ENCODE results near the gene OR2A25. TPM values are rescaled to one million over a fixed set of nuclear protein-coding genes. Genes with fewer than 3 reads are reported as not detected.
"Not testable (repeated sequence)": the region's sequence is repeated elsewhere in the genome, so short reads cannot be mapped to it uniquely, and the experiment has no call there.

The OR2A25 gene
- total RNA-seq, 4 donors from 2014 or later, result not detected

- DNase-seq (ENCODE audit: extremely low spot score), result no peak
- no peak overlapping the region for H3K4me3 ChIP-seq
- H3K36me3 ChIP-seq, result no peaks in the 10 kb centered on the region
- H3K4me1 ChIP-seq, result no peaks in the 10 kb centered on the region
- H3K27ac ChIP-seq (replicated peaks in 1 of 4), result no peak overlapping the region
- no peak for TF ChIP-seq CTCF (IDR thresholded peaks at IDR 0.05)
- TF ChIP-seq EP300 (IDR thresholded peaks at IDR 0.05), result no peak
- no peak for TF ChIP-seq POLR2AphosphoS5 (IDR thresholded peaks at IDR 0.05)
- no peak for TF ChIP-seq POLR2A (IDR thresholded peaks at IDR 0.05; ENCODE audit: low read depth)
- WGBS, result 36% methylated on average over 2 of the region's 2 CpGs
- H3K9me3 ChIP-seq, result no peaks in the 10 kb centered on the region
- intact Hi-C loops (cut with DNase I), result no loop called here
- peaks cover 0 to 3% (median 0%) of the 10 kb centered on the region in 4 donors for H3K27me3 ChIP-seq
Measured at GRCh38 chr7:144049491-144049890, 20.1 kb upstream of the OR2A25 start.

DNA sequence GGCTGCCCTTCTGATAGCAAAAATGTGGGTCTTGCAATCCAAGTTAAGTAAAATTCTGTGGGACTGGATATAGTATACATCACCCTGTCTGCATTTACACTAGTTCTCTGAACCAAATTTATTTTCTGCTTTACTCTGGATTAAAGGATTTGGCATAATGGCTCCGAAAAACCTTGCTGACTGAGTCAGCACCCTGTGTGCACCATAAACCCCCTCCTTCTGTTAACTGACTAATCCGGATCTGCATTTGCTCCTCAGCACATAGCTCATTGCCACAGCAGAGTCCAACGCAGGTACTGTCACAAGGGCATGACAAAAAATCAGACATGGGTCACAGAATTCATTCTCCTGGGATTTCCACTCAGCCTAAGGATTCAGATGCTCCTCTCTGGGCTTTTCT is 19.5 kb upstream of the OR2A25 start:
- 83% methylated on average over 3 of the region's 3 CpGs for WGBS
- Histone ChIP-seq H3K27me3 (peaks cover 0 to 3% (median 0%) of the 10 kb centered on the region in 4 donors), H3K9me3 (no peaks in the 10 kb centered on the region), H3K36me3 (no peaks in the 10 kb centered on the region), H3K27ac (replicated peaks in 1 of 4) (no peak overlapping the region), H3K4me1 (no peaks in the 10 kb centered on the region), H3K4me3 (no peak overlapping the region)
- DNase-seq (ENCODE audit: extremely low spot score), result no peak
- intact Hi-C loops (cut with DNase I), result no loop called here
- TF ChIP-seq EP300 (IDR thresholded peaks at IDR 0.05), result no peak
- TF ChIP-seq CTCF (IDR thresholded peaks at IDR 0.05), result no peak
- no peak for TF ChIP-seq POLR2A (IDR thresholded peaks at IDR 0.05; ENCODE audit: low read depth)

DNA sequence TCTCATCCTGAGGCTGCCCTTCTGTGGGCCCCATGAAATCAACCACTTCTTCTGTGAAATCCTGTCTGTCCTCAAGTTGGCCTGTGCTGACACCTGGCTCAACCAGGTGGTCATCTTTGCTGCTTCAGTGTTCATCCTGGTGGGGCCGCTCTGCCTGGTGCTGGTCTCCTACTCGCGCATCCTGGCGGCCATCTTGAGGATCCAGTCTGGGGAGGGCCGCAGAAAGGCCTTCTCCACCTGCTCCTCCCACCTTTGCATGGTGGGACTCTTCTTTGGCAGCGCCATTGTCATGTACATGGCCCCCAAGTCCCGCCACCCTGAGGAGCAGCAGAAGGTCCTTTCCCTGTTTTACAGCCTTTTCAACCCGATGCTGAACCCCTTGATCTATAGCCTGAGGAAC is 18.7 kb upstream of the OR2A25 start:
- H3K27ac ChIP-seq (replicated peaks in 1 of 4); H3K4me1 ChIP-seq; H3K36me3 ChIP-seq; H3K4me3 ChIP-seq; H3K27me3 ChIP-seq; DNase-seq (ENCODE audit: extremely low spot score); H3K9me3 ChIP-seq; intact Hi-C loops (cut with DNase I): not testable (repeated sequence)
- 88% methylated on average over 8 of the region's 8 CpGs for WGBS

GRCh38 chr7:144057954-144058353 is 11.7 kb upstream of the OR2A25 start:
- intact Hi-C loops (cut with DNase I), result no loop called here
- H3K27ac ChIP-seq (replicated peaks in 1 of 4), result no peak overlapping the region
- DNase-seq (ENCODE audit: extremely low spot score), result no peak
- no peak overlapping the region for H3K4me3 ChIP-seq
- H3K36me3 ChIP-seq, result no peaks in the 10 kb centered on the region
- H3K4me1 ChIP-seq, result no peaks in the 10 kb centered on the region
- peaks cover 0 to 3% (median 0%) of the 10 kb centered on the region in 4 donors for H3K9me3 ChIP-seq
- WGBS, result 81% methylated on average over 3 of the region's 3 CpGs
- TF ChIP-seq POLR2AphosphoS5 (IDR thresholded peaks at IDR 0.05) (no peak), POLR2A (IDR thresholded peaks at IDR 0.05; ENCODE audit: low read depth) (no peak), EP300 (IDR thresholded peaks at IDR 0.05) (no peak), CTCF (IDR thresholded peaks at IDR 0.05) (no peak)
- no peaks in the 10 kb centered on the region for H3K27me3 ChIP-seq

DNA sequence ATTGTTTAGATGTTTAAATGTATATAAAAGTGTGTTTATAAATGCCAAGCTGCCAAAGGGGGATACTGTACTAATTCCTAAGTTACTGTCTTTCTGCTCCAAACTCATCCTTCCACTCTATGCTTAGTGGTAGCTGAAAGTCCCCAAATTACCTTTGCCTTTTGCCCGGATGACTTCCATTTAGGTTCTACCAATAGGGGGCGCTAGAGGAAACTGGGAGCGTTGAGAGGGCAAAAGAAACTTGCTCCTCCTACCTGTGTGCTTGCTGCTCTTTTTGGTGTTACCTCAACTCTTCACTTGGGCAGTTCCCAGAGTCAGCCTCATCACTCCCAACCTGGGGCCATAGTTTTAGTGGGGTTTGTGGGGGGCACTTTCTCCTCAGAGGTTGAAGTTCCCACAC is 5.9 kb upstream of the OR2A25 start:
- Histone ChIP-seq H3K27me3 (peaks cover 0 to 3% (median 0%) of the 10 kb centered on the region in 4 donors), H3K9me3 (peaks cover 0 to 3% (median 0%) of the 10 kb centered on the region in 4 donors), H3K4me1 (no peaks in the 10 kb centered on the region), H3K4me3 (no peak overlapping the region), H3K27ac (replicated peaks in 1 of 4) (no peak overlapping the region), H3K36me3 (no peaks in the 10 kb centered on the region)
- 44% methylated on average over 3 of the region's 3 CpGs for WGBS
- intact Hi-C loops (cut with DNase I), result no loop called here
- no peak for DNase-seq (ENCODE audit: extremely low spot score)
- TF ChIP-seq POLR2A (IDR thresholded peaks at IDR 0.05; ENCODE audit: low read depth), result no peak
- TF ChIP-seq CTCF (IDR thresholded peaks at IDR 0.05), result no peak
- TF ChIP-seq EP300 (IDR thresholded peaks at IDR 0.05), result no peak
- TF ChIP-seq POLR2AphosphoS5 (IDR thresholded peaks at IDR 0.05), result no peak
